Astrocyte (in vitro differentiated cells and primary cell): ENCODE data around the gene MYO1E. TPM values are rescaled to one million over a fixed set of nuclear protein-coding genes. Genes with fewer than 3 reads are reported as not detected.

Experiments
- DNase-seq: peaks from one replicate; pipeline ENCODE4 v3.0.0-alpha.2; 2010; ENCODE audit warnings: low read depth
- FAIRE-seq: peaks from 2 replicates; lab custom pipeline; 2011; peaks lifted over from hg19 to GRCh38; lab: Jason Lieb, UNC
- H2AFZ ChIP-seq: 2 replicates; pipeline ENCODE4 v1.6.0; 2012; ENCODE audit warnings: low read depth, low read length, inconsistent platforms
- H3K27ac ChIP-seq: 2 replicates; pipeline ENCODE4 v1.5.1; 2011; ENCODE audit warnings: low read depth, low read length, inconsistent platforms
- H3K27me3 ChIP-seq: 2 replicates; pipeline ENCODE4 v1.6.0; 2011; ENCODE audit warnings: low read length, inconsistent platforms; ENCODE audit not compliant: insufficient read depth
- H3K36me3 ChIP-seq: 2 replicates; pipeline ENCODE4 v1.5.1; 2011; ENCODE audit warnings: low read length, inconsistent platforms; ENCODE audit not compliant: insufficient read depth
- H3K4me1 ChIP-seq: 2 replicates; pipeline ENCODE4 v1.5.1; 2011; ENCODE audit warnings: low read length, inconsistent platforms; ENCODE audit not compliant: insufficient read depth
- H3K4me2 ChIP-seq: 2 replicates; pipeline ENCODE4 v1.6.0; 2012; ENCODE audit warnings: low read length, inconsistent platforms
- H3K4me3 ChIP-seq: 2 replicates; pipeline ENCODE4 v1.5.1; 2011; ENCODE audit warnings: low read depth, mild to moderate bottlenecking, low read length, inconsistent platforms; ENCODE audit not compliant: insufficient read depth
- H3K79me2 ChIP-seq: 2 replicates; pipeline ENCODE4 v1.6.0; 2012; ENCODE audit warnings: mild to moderate bottlenecking, low read length, inconsistent platforms; ENCODE audit not compliant: insufficient read depth
- H3K9ac ChIP-seq: 2 replicates; pipeline ENCODE4 v1.6.0; 2012; ENCODE audit warnings: mild to moderate bottlenecking, low read length, inconsistent platforms
- H3K9me3 ChIP-seq: 2 replicates; pipeline ENCODE4 v1.5.1; 2012; ENCODE audit warnings: low read depth, mild to moderate bottlenecking, low read length, inconsistent platforms; ENCODE audit not compliant: insufficient read depth
- H4K20me1 ChIP-seq: 2 replicates; pipeline ENCODE4 v1.6.0; 2012; ENCODE audit warnings: low read length, inconsistent platforms; ENCODE audit not compliant: insufficient read depth
- H3K27ac Mint-ChIP-seq: one replicate; pipeline ENCODE4 v1.8.0; 2021; ENCODE audit warnings: mild to moderate bottlenecking, mixed read lengths; ENCODE audit not compliant: unreplicated experiment
- H3K27me3 Mint-ChIP-seq: one replicate; pipeline ENCODE4 v1.8.0; 2021; ENCODE audit warnings: low read depth, mixed read lengths; ENCODE audit not compliant: unreplicated experiment
- H3K36me3 Mint-ChIP-seq: one replicate; pipeline ENCODE4 v1.8.0; 2021; ENCODE audit warnings: low read depth, mixed read lengths; ENCODE audit not compliant: unreplicated experiment
- H3K4me1 Mint-ChIP-seq: one replicate; pipeline ENCODE4 v1.8.0; 2021; ENCODE audit warnings: low read depth, mixed read lengths; ENCODE audit not compliant: unreplicated experiment
- H3K4me3 Mint-ChIP-seq: one replicate; pipeline ENCODE4 v1.8.0; 2021; ENCODE audit warnings: mild to moderate bottlenecking, moderate library complexity, mixed read lengths; ENCODE audit not compliant: unreplicated experiment
- H3K9me3 Mint-ChIP-seq: one replicate; pipeline ENCODE4 v1.8.0; 2021; ENCODE audit warnings: mild to moderate bottlenecking, mixed read lengths; ENCODE audit not compliant: unreplicated experiment
- EZH2 ChIP-seq: IDR thresholded peaks from 2 replicates; pipeline ENCODE4 v1.6.1; 2012; ENCODE audit warnings: mild to moderate bottlenecking, low read length, inconsistent platforms; ENCODE audit not compliant: insufficient read depth
- total RNA-seq: library from RNA; stranded (reverse); gene quantifications from 2 replicates; pipeline ENCODE4 v1.2.1, GENCODE V29; 2021
- TF ChIP-seq, protein P1 (sequence below): IDR thresholded peaks from 2 replicates; pipeline ENCODE4 v1.5.1; 2011; ENCODE audit warnings: low read depth, mild to moderate bottlenecking, inconsistent platforms, low read length, moderate library complexity; ENCODE audit not compliant: insufficient read depth

MYO1E gene
- total RNA-seq, 1 donor from 2014 or later, result 227 TPM

DNA sequence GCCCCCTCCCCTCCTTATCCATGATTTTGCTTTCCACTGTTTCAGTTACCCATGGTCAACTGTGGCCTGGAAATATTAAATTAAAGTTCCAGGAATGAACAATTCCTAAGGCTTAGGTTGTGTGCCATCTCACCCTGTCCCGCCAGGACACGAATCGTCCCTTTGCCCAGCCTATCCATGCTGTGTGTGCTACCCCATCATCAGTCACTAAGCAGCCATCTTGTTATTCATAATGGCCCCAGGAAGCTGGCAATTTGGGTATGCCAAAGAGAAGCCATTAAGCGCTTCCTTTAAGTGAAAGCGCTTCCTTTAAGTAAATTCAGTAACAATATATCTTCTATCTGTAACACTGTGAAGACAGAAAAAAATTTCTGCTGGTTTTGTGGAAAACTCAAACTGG, 215.3 kb downstream of the MYO1E start:
- H3K36me3 Mint-ChIP-seq, result peaks cover 41% of the 10 kb centered on the region
- H3K36me3 ChIP-seq, result peaks cover 46% of the 10 kb centered on the region
- FAIRE-seq, result no peak

DNA sequence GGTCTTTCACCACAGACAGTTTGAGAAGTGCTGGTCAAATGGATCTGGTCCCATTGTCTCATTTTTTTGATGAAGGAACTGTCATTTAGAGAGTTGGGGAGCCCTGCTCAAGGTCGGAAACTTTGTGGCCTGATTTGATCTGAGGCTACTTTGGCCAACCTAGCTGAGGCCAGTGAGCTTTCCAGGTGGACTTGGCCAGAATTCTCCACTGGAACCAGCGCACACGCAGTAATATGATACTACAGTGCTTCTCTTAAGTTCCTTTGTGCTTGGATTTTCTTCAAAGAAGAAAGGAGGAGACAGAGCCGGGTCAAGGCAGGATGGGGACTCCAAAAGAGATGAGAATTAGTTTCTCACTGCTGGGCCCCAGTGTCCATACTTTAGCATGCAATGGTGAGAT, 217.2 kb downstream of the MYO1E start:
- no peak for DNase-seq
- no peak overlapping the region for H3K4me2 ChIP-seq
- H4K20me1 ChIP-seq, result peaks cover under 1% of the 10 kb centered on the region
- no peak overlapping the region for H3K27ac Mint-ChIP-seq
- peaks cover 48% of the 10 kb centered on the region for H3K36me3 Mint-ChIP-seq
- H3K4me1 Mint-ChIP-seq, result no peaks in the 10 kb centered on the region
- TF ChIP-seq, protein P1, sequence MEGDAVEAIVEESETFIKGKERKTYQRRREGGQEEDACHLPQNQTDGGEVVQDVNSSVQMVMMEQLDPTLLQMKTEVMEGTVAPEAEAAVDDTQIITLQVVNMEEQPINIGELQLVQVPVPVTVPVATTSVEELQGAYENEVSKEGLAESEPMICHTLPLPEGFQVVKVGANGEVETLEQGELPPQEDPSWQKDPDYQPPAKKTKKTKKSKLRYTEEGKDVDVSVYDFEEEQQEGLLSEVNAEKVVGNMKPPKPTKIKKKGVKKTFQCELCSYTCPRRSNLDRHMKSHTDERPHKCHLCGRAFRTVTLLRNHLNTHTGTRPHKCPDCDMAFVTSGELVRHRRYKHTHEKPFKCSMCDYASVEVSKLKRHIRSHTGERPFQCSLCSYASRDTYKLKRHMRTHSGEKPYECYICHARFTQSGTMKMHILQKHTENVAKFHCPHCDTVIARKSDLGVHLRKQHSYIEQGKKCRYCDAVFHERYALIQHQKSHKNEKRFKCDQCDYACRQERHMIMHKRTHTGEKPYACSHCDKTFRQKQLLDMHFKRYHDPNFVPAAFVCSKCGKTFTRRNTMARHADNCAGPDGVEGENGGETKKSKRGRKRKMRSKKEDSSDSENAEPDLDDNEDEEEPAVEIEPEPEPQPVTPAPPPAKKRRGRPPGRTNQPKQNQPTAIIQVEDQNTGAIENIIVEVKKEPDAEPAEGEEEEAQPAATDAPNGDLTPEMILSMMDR, result no peak
- no peak for TF ChIP-seq EZH2
- H3K9me3 Mint-ChIP-seq, result no peaks in the 10 kb centered on the region
- no peak overlapping the region for H3K27ac ChIP-seq
- H3K27me3 Mint-ChIP-seq, result no peaks in the 10 kb centered on the region
- no peaks in the 10 kb centered on the region for H3K79me2 ChIP-seq
- no peaks in the 10 kb centered on the region for H3K4me1 ChIP-seq
- no peak overlapping the region for H3K4me3 ChIP-seq
- FAIRE-seq, result no peak
- no peaks in the 10 kb centered on the region for H3K9me3 ChIP-seq
- no peak overlapping the region for H3K9ac ChIP-seq
- no peaks in the 10 kb centered on the region for H3K27me3 ChIP-seq
- no peak overlapping the region for H3K4me3 Mint-ChIP-seq
- H3K36me3 ChIP-seq, result peaks cover 51% of the 10 kb centered on the region
- no peak overlapping the region for H2AFZ ChIP-seq

More for the DNA sequence above, 215.3 kb downstream of the MYO1E start:
- Mint-ChIP-seq H3K27ac (no peak overlapping the region), H3K27me3 (no peaks in the 10 kb centered on the region), H3K9me3 (no peaks in the 10 kb centered on the region), H3K4me1 (no peaks in the 10 kb centered on the region), H3K4me3 (no peak overlapping the region)
- Histone ChIP-seq H2AFZ (no peak overlapping the region), H3K27ac (no peak overlapping the region), H3K9me3 (no peaks in the 10 kb centered on the region), H3K4me2 (no peak overlapping the region), H4K20me1 (no peaks in the 10 kb centered on the region), H3K4me1 (no peaks in the 10 kb centered on the region), H3K79me2 (no peaks in the 10 kb centered on the region), H3K27me3 (no peaks in the 10 kb centered on the region), H3K9ac (no peak overlapping the region), H3K4me3 (no peak overlapping the region)
- no peak for DNase-seq
- TF ChIP-seq, protein P1, result no peak
- TF ChIP-seq EZH2, result no peak

DNA sequence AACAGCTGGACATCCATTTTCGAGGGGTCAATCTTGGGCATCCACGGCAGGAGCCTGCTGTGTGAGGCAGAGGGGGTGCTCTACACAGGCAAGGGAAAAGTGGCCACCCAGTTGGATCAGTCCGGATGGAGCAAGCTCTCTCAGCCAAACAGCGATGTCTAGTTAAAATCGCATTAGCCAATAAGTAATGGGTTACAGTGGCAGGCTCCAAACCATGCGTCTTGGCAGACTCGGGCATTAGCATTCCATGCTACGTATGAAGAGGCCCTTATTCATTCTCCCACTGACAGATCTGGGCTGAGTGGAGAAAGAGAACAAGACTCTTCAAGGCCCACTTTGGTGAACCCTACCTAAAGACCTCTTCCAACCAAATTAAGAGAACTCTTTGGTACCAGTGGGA, 218.4 kb downstream of the MYO1E start:
- no peak for FAIRE-seq
- no peak overlapping the region for H3K27ac ChIP-seq
- no peak overlapping the region for H3K4me3 Mint-ChIP-seq

More for the DNA sequence above, 218.4 kb downstream of the MYO1E start:
- TF ChIP-seq, protein P1, result no peak
- TF ChIP-seq EZH2, result no peak
- H3K4me1 Mint-ChIP-seq, result no peaks in the 10 kb centered on the region
- no peaks in the 10 kb centered on the region for H3K9me3 Mint-ChIP-seq
- H3K27me3 Mint-ChIP-seq, result no peaks in the 10 kb centered on the region
- Histone ChIP-seq H3K4me1 (no peaks in the 10 kb centered on the region), H3K36me3 (peaks cover 51% of the 10 kb centered on the region), H3K79me2 (no peaks in the 10 kb centered on the region), H3K27me3 (no peaks in the 10 kb centered on the region), H4K20me1 (peaks cover 3% of the 10 kb centered on the region), H3K9ac (no peak overlapping the region), H2AFZ (no peak overlapping the region), H3K4me2 (no peak overlapping the region), H3K4me3 (no peak overlapping the region), H3K9me3 (no peaks in the 10 kb centered on the region)
- DNase-seq, result no peak
- H3K36me3 Mint-ChIP-seq, result peaks cover 50% of the 10 kb centered on the region
- H3K27ac Mint-ChIP-seq, result no peak overlapping the region
